ENCODE measurements around the gene LRRC3. TPM values are rescaled to one million over a fixed set of nuclear protein-coding genes. Genes with fewer than 3 reads are reported as not detected.

LRRC3 gene
- total RNA-seq, 1 donor from 2014 or later: 3.0 TPM

- DNase-seq (ENCODE audit: low read depth): no peak
- TF ChIP-seq CTCF (conservative IDR thresholded peaks at IDR 0.05; ENCODE audit: low read depth, low read length): no peak
- peak overlapping the region; percentile 50 for H3K4me3 ChIP-seq (ENCODE audit: low read depth, low read length)
Measured at GRCh38 chr21:44455524-44456213, 359 bp downstream of the LRRC3 start.

GRCh38 chr21:44456214-44456914, 1.1 kb downstream of the LRRC3 start:
- TF ChIP-seq CTCF (conservative IDR thresholded peaks at IDR 0.05; ENCODE audit: low read depth, low read length): no peak
- no peak for DNase-seq (ENCODE audit: low read depth)
- H3K4me3 ChIP-seq (ENCODE audit: low read depth, low read length): peak overlapping the region; percentile 50

GRCh38 chr21:44456915-44457736, 1.8 kb downstream of the LRRC3 start:
- no peak overlapping the region for H3K4me3 ChIP-seq (ENCODE audit: low read depth, low read length)
- DNase-seq (ENCODE audit: low read depth): no peak
- no peak for TF ChIP-seq CTCF (conservative IDR thresholded peaks at IDR 0.05; ENCODE audit: low read depth, low read length)

GRCh38 chr21:44458971-44459711, 3.8 kb downstream of the LRRC3 start:
- no peak for DNase-seq (ENCODE audit: low read depth)
- H3K4me3 ChIP-seq (ENCODE audit: low read depth, low read length): no peak overlapping the region
- no peak for TF ChIP-seq CTCF (conservative IDR thresholded peaks at IDR 0.05; ENCODE audit: low read depth, low read length)

GRCh38 chr21:44459712-44460440, 4.6 kb downstream of the LRRC3 start:
- DNase-seq (ENCODE audit: low read depth): no peak
- no peak for TF ChIP-seq CTCF (conservative IDR thresholded peaks at IDR 0.05; ENCODE audit: low read depth, low read length)
- H3K4me3 ChIP-seq (ENCODE audit: low read depth, low read length): no peak overlapping the region

GRCh38 chr21:44460441-44460755, 5.1 kb downstream of the LRRC3 start:
- H3K4me3 ChIP-seq (ENCODE audit: low read depth, low read length): no peak overlapping the region
- no peak for TF ChIP-seq CTCF (conservative IDR thresholded peaks at IDR 0.05; ENCODE audit: low read depth, low read length)
- no peak for DNase-seq (ENCODE audit: low read depth)

Measured in epithelial cell of proximal tubule (primary cell).